IMR-90 (cell line): ENCODE data around the gene TSPAN4. TPM values are rescaled to one million over a fixed set of nuclear protein-coding genes. Genes with fewer than 3 reads are reported as not detected.
A peak's percentile ranks its signal among the peaks of the same experiment; 100 is the strongest.

Source experiments
- ATAC-seq: fragments of 200-7000 bp; cut with Tn5 transposase; 2 replicates; pipeline ENCODE4 v1.9.1; 2020; ENCODE audit warnings: low read depth, mild to moderate bottlenecking, moderate library complexity
- BruUV-seq: library from RNA; stranded (reverse); fragments of 400-500 nt; replicated peaks from 2 replicates; lab custom pipeline; 2021; lab: Mats Ljungman, UMichigan
- CTCF ChIA-PET: fragments of 300-600 bp; formaldehyde crosslinking; extraction: SDS; loops from one replicate; lab custom pipeline; 2021; ENCODE audit warnings: antibody characterized with exemption; lab: Yijun Ruan, JAX
- POLR2A ChIA-PET: fragments of 300-600 bp; sonication (Branson Sonifier 250); formaldehyde crosslinking; loops from one replicate; lab custom pipeline; 2022; ENCODE audit warnings: antibody characterized with exemption; ENCODE audit not compliant: unreplicated experiment; lab: Charles Lee
- DNase-seq: peaks from one replicate; pipeline ENCODE4 v3.0.0; 2013
- H2AFZ ChIP-seq: replicated peaks from 2 replicates; pipeline ENCODE3; 2013; ENCODE audit warnings: low read length, mild to moderate bottlenecking; ENCODE audit not compliant: poor library complexity
- H2AK5ac ChIP-seq: 2 replicates; pipeline ENCODE4 v1.6.1; 2013; ENCODE audit warnings: low read depth, low read length, inconsistent platforms
- H2AK9ac ChIP-seq: replicated peaks from 2 replicates; pipeline ENCODE3; 2013; ENCODE audit warnings: mild to moderate bottlenecking, low read depth, low read length, moderate library complexity; ENCODE audit not compliant: poor library complexity
- H2BK120ac ChIP-seq: 2 replicates; pipeline ENCODE4 v1.6.1; 2013; ENCODE audit warnings: low read depth, low read length, inconsistent platforms
- H2BK15ac ChIP-seq: 3 replicates; pipeline ENCODE4 v1.6.1; 2013; ENCODE audit warnings: low read depth, low read length, inconsistent platforms
- H2BK20ac ChIP-seq: 2 replicates; pipeline ENCODE4 v1.6.1; 2013; ENCODE audit warnings: low read depth, mild to moderate bottlenecking, inconsistent platforms, low read length, moderate library complexity
- H2BK5ac ChIP-seq: 2 replicates; pipeline ENCODE4 v1.6.1; 2013; ENCODE audit warnings: mild to moderate bottlenecking, low read depth, low read length, inconsistent platforms; ENCODE audit not compliant: poor library complexity, severe bottlenecking
- H3K14ac ChIP-seq: replicated peaks from 2 replicates; pipeline ENCODE4 v1.6.1; 2013; ENCODE audit warnings: low read depth, low read length, inconsistent platforms
- H3K18ac ChIP-seq: 2 replicates; pipeline ENCODE4 v1.6.1; 2013; ENCODE audit warnings: low read depth, low read length, control low read depth
- H3K23ac ChIP-seq: 2 replicates; pipeline ENCODE4 v1.6.1; 2013; ENCODE audit warnings: low read depth, low read length, inconsistent platforms
- H3K27ac ChIP-seq: 2 replicates; pipeline ENCODE4 v1.5.1; 2013; ENCODE audit warnings: mild to moderate bottlenecking, control low read depth, low read length; ENCODE audit not compliant: insufficient read depth
- H3K27me3 ChIP-seq: 2 replicates; pipeline ENCODE4 v1.6.1; 2013; ENCODE audit warnings: low read length; ENCODE audit not compliant: control insufficient read depth, insufficient read depth
- H3K36me3 ChIP-seq: 2 replicates; pipeline ENCODE4 v1.6.1; 2013; ENCODE audit warnings: low read length, mixed read lengths; ENCODE audit not compliant: control insufficient read depth, insufficient read depth
- H3K4ac ChIP-seq: 2 replicates; pipeline ENCODE4 v1.6.1; 2013; ENCODE audit warnings: low read depth, low read length, inconsistent platforms
- H3K4me1 ChIP-seq: 2 replicates; pipeline ENCODE4 v1.6.1; 2013; ENCODE audit warnings: low read length, mixed read lengths; ENCODE audit not compliant: control insufficient read depth, insufficient read depth
- H3K4me2 ChIP-seq: 2 replicates; pipeline ENCODE4 v1.6.1; 2013; ENCODE audit warnings: low read depth, mild to moderate bottlenecking, control low read depth, low read length, moderate library complexity
- H3K4me3 ChIP-seq: 2 replicates; pipeline ENCODE4 v1.5.1; 2013; ENCODE audit warnings: low read depth, mild to moderate bottlenecking, control low read depth, low read length, moderate library complexity; ENCODE audit not compliant: insufficient read depth
- H3K56ac ChIP-seq: 2 replicates; pipeline ENCODE4 v1.6.1; 2013; ENCODE audit warnings: low read length, inconsistent platforms; ENCODE audit not compliant: insufficient read depth; ENCODE audit errors: extremely low read depth
- H3K79me1 ChIP-seq, 2 experiments: 2 replicates each; pipeline ENCODE4 v1.6.1; 2013; ENCODE audit warnings: low read length in 2 of 2, inconsistent platforms in 1 of 2, low read depth in 1 of 2
- H3K9ac ChIP-seq: 2 replicates; pipeline ENCODE4 v1.6.1; 2013; ENCODE audit warnings: low read depth, low read length, control low read depth
- H3K9me1 ChIP-seq: 2 replicates; pipeline ENCODE4 v1.6.1; 2013; ENCODE audit warnings: low read length, inconsistent platforms; ENCODE audit not compliant: insufficient read depth
- H3K9me3 ChIP-seq: 2 replicates; pipeline ENCODE4 v1.6.1; 2013; ENCODE audit warnings: low read length; ENCODE audit not compliant: control insufficient read depth, insufficient read depth
- H4K20me1 ChIP-seq: 2 replicates; pipeline ENCODE4 v1.6.1; 2013; ENCODE audit warnings: low read length, inconsistent platforms; ENCODE audit not compliant: insufficient read depth
- H4K5ac ChIP-seq: 2 replicates; pipeline ENCODE4 v1.6.1; 2013; ENCODE audit warnings: mild to moderate bottlenecking, low read depth, low read length, control low read depth
- H4K8ac ChIP-seq, 2 experiments: 2 replicates each; pipeline ENCODE4 v1.6.1; 2013; ENCODE audit warnings: low read depth in 2 of 2, low read length in 2 of 2, control low read depth in 1 of 2, inconsistent platforms in 1 of 2
- H4K91ac ChIP-seq: 2 replicates; pipeline ENCODE4 v1.6.1; 2013; ENCODE audit warnings: low read depth, low read length, inconsistent platforms; ENCODE audit not compliant: insufficient read depth
- MAZ ChIP-seq: IDR thresholded peaks from 2 replicates; pipeline ENCODE4 v1.6.1; 2012; ENCODE audit warnings: low read depth, mild to moderate bottlenecking, low read length, improper control_type of control experiment, moderate library complexity, borderline replicate concordance
- WGBS, 2 experiments: methylation state at CpG; one replicate each; pipeline versions ENCODE4 v1.1.5 to v1.1.7; 2013; ENCODE audit warnings: missing lambda C conversion rate in 2 of 2; ENCODE audit not compliant: insufficient read length in 1 of 2; ENCODE audit errors: extremely low coverage in 2 of 2; 5-methylcytosine and 5-hydroxymethylcytosine counted together
- dilution Hi-C: fragments of 300-500 bp; cut with HindIII; formaldehyde crosslinking; loops from one replicate; pipeline ENCODE4 v1.14.3; 2018; ENCODE audit warnings: low sequenced_read_pairs; ENCODE audit not compliant: unreplicated experiment
- in situ Hi-C: fragments of 300-500 bp; cut with MboI; formaldehyde crosslinking; loops from 3 replicates; pipeline ENCODE4 v1.14.3; 2019; ENCODE audit warnings: low sequenced_read_pairs, inconsistent platforms, mixed read lengths
- intact Hi-C: fragments of 100-400 bp; cut with micrococcal nuclease; formaldehyde crosslinking; loops from 2 replicates; pipeline ENCODE4 v1.10.0; 2022
- polyA plus RNA-seq, 3 experiments: library from polyadenylated mRNA; depleted of rRNA; stranded (reverse); fragments of >200 nt; gene quantifications; 2 replicates each; pipeline ENCODE4 v1.2.3, GENCODE V29; 2012; ENCODE audit warnings: low replicate concordance in 1 of 3
- total RNA-seq: library from RNA; depleted of rRNA; stranded (reverse); fragments of >200 nt; gene quantifications from 2 replicates; pipeline ENCODE4 v1.2.3, GENCODE V29; 2012

TSPAN4 gene
- total and polyA plus RNA-seq, 2 of the 4 experiments (the other 2 are of a cell fraction): 161 to 293 TPM

- WGBS, 2 experiments: 100% methylated on average over 1 of the region's 8 CpGs; no CpG with 5 or more reads in 1 of the 2 experiments
- H3K23ac ChIP-seq: no peak overlapping the region
- H3K56ac ChIP-seq: no peak overlapping the region
- no peak overlapping the region for H2BK20ac ChIP-seq
- CTCF ChIA-PET: no interaction called here
- no peak overlapping the region for H3K27ac ChIP-seq
- H3K4me3 ChIP-seq: no peak overlapping the region
- peaks cover 26% of the 10 kb centered on the region for H3K36me3 ChIP-seq
- dilution Hi-C loops: no loop called here
- no peaks in the 10 kb centered on the region for H3K9me1 ChIP-seq
- H4K20me1 ChIP-seq: no peaks in the 10 kb centered on the region
- POLR2A ChIA-PET: interaction anchor here (0.6 kb wide), 1 partner anchor 38 kb away, joined by 3 read pairs; no protein-coding TSS in a partner anchor
- in situ Hi-C loops: no loop called here
- no peaks in the 10 kb centered on the region for H3K27me3 ChIP-seq
- H4K8ac ChIP-seq: peak overlapping the region in 1 of 2 experiments; percentile 32; a peak in 1 of 4 replicates
- H2AK9ac ChIP-seq: peak overlapping the region; percentile 90
- H3K14ac ChIP-seq: peak overlapping the region; percentile 52; the same call in 1 of the 2 replicates
- H2AFZ ChIP-seq: peak overlapping the region; percentile 63
- BruUV-seq: no TSS peak
- no peaks in the 10 kb centered on the region for H3K9me3 ChIP-seq
- no peak overlapping the region for H3K18ac ChIP-seq
- DNase-seq: no peak
- TF ChIP-seq MAZ: no peak
- H4K91ac ChIP-seq: peak overlapping the region; percentile 15; the same call in 1 of the 2 replicates
- H3K4me1 ChIP-seq: peaks cover 16% of the 10 kb centered on the region
- no peak for ATAC-seq
- H3K9ac ChIP-seq: peak overlapping the region; percentile 23; the same call in 1 of the 2 replicates
- peak overlapping the region; percentile 57 for H2BK5ac ChIP-seq
- 0 out of 2 replicates have a peak overlapping the region, but pooled peaks have one; percentile 87 for H3K4ac ChIP-seq
- no peak overlapping the region for H2BK120ac ChIP-seq
- intact Hi-C loops: no loop called here
- peaks cover 3 to 36% of the 10 kb centered on the region in 2 experiments; a peak in 3 of 4 replicates for H3K79me1 ChIP-seq
- peak overlapping the region; percentile 99 for H3K4me2 ChIP-seq
- H4K5ac ChIP-seq: no peak overlapping the region
- H2BK15ac ChIP-seq: no peak overlapping the region
- H2AK5ac ChIP-seq: peak overlapping the region; percentile 35; the same call in 1 of the 2 replicates
These were observed 39.2 kb upstream of the TSPAN4 start for GRCh38 chr11:803467-803742.
